ENCODE data around the gene OTOP1. TPM values are rescaled to one million over a fixed set of nuclear protein-coding genes. Genes with fewer than 3 reads are reported as not detected.
A peak's percentile ranks its signal among the peaks of the same experiment; 100 is the strongest.
"Not testable (repeated sequence)": the region's sequence is repeated elsewhere in the genome, so short reads cannot be mapped to it uniquely, and the experiment has no call there.

Gene OTOP1
- total RNA-seq, 1 experiment from 2014 or later = not detected

DNA sequence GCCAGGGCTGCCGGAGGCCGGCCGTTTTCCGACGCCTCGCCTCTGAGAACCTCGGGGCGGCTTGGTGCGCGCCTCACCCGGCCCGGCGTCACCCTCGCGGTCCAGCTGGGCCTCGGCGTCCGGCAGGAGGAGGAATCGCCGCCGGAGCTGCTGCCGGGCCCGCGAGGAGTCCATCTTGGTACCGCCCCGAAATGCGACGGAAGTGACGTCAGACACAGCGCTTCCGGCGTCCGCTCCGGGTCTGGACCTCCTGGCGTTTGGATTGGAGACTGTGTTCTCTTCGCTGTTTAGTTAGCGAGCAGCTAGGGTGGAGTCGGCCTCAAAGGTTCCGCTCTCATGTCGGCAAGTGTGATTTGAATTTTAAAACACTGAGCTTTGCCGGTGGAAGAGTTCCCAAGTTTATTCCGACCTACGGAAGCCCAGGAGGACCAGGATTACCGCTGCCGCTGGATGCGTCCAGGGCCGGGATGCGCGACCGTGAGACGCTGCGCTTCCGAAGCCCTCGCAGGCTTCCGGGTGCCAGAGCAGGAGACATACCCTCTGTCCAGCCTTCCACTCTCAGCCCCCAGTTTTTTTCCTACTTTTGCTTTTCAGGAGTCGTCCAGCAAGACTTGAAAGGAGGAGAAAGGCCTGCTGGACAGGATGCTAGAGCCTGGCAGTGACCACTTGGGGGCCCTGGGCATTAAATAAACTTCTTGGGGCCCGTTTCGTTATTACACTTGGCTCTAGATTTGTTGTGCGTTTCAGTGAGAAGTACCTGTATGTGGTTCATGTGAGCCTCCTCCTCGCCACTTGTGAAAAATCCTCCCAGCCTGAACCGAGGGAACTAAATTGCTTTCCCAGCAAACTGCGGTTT lies 21.5 kb upstream of the OTOP1 start, which contains the start of gene TMEM128:
TSS of gene TMEM128 (minus strand) at position 195 of the 856 bp plus-strand sequence. CDS start at position 174, 21 bp downstream.
- H3K9me3 ChIP-seq = no peaks in the 10 kb centered on the region
- DNase-seq = peak; percentile 88
- H3K36me3 ChIP-seq = peaks cover 9% of the 10 kb centered on the region
- H3K27me3 ChIP-seq = no peaks in the 10 kb centered on the region
- peak within 1 kb of the TSS; percentile 90 for H3K4me3 ChIP-seq

DNA sequence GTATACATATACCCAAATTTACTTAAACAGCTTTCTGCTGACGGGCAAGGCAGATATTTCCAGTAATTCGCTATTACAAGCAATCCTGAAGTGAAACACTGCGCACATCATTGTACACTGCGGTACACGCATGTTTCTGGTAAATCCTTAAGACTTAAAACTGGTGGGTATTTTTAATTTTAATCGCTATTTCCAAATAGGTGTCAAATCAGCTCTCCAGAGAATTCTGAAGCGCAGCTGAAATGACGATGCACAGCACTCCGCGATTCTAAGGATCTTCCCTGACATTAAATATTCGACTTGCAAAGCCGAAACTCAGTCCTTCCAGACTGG lies 20.9 kb upstream of the OTOP1 start:
- Histone ChIP-seq H3K36me3 (peaks cover 9% of the 10 kb centered on the region), H3K27me3 (no peaks in the 10 kb centered on the region), H3K9me3 (no peaks in the 10 kb centered on the region), H3K4me3 (peak overlapping the region; percentile 90)
- DNase-seq = no peak

DNA sequence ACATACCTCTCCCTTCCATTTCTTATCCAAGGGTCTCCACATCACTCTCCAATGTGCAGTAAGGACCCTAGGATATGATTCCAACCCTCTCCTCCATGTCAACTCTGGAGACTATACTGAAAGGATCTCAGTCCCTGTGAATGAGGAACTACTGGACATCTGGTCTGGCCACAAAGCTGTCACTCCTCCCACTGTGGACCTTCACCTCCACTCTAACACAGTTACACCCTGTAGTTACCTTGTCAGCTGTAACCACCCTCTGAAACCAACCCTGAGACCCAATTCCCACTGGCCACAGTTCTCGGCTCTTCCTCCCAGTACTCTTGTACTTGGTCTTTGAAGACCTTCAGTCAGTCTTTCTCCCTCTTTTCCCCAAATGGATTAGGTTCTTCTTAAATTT lies 18.4 kb upstream of the OTOP1 start:
- peaks cover 11% of the 10 kb centered on the region for H3K36me3 ChIP-seq

DNA sequence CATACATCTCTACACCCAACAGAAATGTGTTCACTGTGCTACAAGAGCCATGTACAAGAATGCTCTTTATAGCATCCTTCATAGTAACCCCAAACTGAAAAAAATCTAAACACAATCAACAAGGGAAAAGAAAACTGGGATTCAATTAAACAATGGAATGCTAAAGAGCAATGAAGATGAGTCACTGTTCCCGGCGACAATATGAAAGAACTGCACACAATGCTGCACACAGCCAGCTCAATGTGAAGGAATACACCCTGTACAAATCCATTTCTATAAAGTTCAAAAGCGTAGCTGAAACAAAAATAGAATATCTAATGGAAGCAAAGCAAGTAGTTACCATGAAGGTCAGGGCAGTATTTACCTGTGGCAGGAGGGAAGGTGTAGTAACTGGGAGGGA lies 12.8 kb upstream of the OTOP1 start:
- not testable (repeated sequence) for H3K4me3 ChIP-seq, DNase-seq, H3K27me3 ChIP-seq, H3K36me3 ChIP-seq, H3K9me3 ChIP-seq

More for the DNA sequence above, 18.4 kb upstream of the OTOP1 start:
- no peaks in the 10 kb centered on the region for H3K9me3 ChIP-seq
- no peak overlapping the region for H3K4me3 ChIP-seq
- DNase-seq = no peak
- no peaks in the 10 kb centered on the region for H3K27me3 ChIP-seq

DNA sequence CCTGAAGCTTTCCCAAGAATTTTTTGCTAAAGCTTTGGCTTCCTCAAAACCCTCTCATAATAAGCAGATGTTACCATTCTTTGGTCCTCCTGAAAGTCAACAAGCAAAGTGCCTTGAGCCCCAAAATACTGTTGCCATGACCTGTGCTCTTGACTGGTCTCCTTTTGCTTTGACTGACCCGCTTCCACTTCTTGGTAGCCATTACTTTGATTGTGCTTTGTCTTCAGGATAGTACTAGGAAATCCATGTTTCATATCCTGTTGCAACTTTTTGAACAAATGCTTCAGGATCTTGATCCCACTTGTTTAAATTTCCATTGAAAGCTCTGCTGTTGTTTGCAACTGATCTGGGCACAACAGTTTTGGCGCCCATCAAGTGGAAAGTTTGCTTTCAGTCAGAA lies 6.9 kb upstream of the OTOP1 start:
- H3K9me3 ChIP-seq = no peaks in the 10 kb centered on the region
- no peak overlapping the region for H3K4me3 ChIP-seq
- no peaks in the 10 kb centered on the region for H3K27me3 ChIP-seq
- H3K36me3 ChIP-seq = no peaks in the 10 kb centered on the region
- no peak for DNase-seq

DNA sequence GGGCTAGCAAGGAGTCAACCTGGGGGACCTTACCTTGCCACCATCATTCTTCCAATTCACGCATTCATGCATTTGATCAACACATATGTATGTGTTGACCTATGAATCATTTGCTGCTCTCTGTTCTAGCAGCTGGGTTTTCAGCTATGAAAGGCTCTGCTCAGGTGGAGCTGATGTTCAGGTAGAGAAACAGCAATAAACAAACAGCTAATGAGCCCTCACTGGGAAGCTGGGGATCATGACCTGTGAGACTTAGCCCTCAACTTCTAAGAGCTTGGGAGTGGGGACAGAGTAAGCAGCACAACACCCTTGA lies 1.6 kb upstream of the OTOP1 start:
- Histone ChIP-seq H3K9me3 (no peaks in the 10 kb centered on the region), H3K27me3 (no peaks in the 10 kb centered on the region), H3K36me3 (no peaks in the 10 kb centered on the region), H3K4me3 (no peak overlapping the region)
- DNase-seq = no peak

DNA sequence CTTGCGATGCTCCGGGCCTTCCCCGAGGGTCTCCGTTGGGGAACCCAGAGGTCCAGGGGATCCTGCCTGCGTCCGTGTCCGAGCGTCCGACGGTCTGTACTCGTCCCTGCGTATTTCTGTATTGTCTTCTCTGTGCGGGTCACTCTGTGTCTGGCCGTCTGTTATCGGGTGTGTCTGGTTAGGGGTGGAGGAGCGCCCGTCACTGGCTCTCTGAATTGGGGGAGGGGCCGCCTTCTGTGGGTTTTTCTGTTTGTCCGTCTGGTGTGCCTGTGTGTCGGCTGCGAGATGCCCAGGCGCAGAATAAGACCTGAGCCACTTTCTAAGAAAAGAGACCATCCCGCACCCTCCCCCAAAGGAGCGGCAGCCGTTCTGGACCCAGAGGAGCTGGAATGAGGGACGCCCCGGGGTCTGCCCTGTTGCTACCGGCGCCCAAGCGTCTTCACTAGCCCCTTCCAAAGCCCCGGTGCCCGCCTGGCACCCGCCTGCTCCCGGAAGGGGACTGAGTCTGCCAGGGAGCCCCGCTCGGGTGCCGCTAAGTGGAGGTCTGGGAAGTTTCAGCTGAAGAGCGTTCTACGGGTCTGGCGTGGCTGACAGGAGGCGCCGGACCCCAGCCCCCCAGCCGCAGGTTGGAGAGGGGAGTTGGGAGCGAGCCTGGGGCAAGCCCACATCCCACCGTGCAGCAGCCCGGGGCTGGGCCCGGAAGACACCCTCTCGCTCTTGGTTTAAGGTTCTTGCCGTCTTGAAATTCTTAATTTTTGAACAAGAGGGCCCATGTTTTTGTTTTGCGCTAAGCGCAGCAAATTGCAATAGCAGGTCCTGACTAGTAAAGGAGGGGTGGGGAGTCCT lies 1.0 kb upstream of the OTOP1 start:
- no peaks in the 10 kb centered on the region for H3K9me3 ChIP-seq
- no peak for DNase-seq
- H3K4me3 ChIP-seq = no peak overlapping the region
- H3K36me3 ChIP-seq = no peaks in the 10 kb centered on the region
- H3K27me3 ChIP-seq = no peaks in the 10 kb centered on the region

DNA sequence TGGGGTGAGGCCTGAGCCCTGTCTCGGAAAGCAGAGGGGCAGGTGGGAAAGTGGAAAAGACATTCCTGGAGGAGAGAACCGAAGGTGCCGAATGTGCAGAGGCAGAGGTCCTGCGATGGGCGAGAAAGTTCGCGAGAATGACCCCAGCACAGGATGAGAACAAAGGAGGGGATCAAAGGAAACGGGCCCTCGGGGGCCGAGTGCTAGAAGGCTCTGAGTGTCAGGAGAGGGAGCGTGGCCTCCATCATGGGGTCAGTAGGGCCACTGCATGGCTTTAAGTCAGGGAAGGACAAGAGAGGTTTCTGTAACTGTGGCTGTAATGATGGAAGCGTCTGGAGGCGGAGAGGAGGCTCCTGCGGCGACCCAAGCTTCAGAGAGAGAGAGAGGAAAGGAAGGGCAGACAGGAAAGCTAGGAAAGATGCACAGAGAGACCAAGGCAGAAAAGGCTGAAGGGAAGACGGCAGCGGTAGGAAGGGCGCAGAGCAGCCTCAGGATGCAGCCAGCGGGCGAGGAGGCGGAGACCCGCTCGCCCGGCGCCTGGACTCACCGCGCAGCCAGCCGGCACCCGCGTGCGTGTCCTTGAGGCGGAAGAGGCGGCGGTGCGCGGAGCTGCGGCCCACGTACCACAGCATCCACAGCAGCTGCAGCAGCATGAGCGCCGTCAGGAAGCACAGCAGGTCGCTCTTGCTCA lies 669 bp downstream of the OTOP1 start:
- Histone ChIP-seq H3K36me3 (no peaks in the 10 kb centered on the region), H3K27me3 (no peaks in the 10 kb centered on the region), H3K9me3 (no peaks in the 10 kb centered on the region), H3K4me3 (no peak overlapping the region)
- DNase-seq = no peak

DNA sequence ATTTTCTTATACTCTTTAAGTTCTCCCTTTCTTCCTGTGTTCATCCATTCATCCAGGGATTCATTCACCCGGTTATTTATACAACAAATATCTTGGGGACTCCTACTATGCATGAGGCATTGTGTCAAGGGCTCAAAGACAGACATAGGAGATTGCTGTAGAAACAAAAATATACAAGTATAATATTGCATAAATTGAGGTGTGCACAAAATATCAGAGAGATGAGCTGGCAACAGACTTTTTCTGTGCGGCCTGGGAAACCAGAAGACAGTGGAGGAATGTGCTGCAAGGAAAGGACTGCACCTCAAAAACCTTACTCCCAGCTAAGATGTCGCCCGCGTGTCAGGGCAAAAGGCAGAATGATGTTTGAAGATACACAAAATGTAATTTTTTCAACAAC lies 9.6 kb downstream of the OTOP1 start:
- Histone ChIP-seq H3K4me3 (no peak overlapping the region), H3K9me3 (no peaks in the 10 kb centered on the region), H3K27me3 (no peaks in the 10 kb centered on the region), H3K36me3 (no peaks in the 10 kb centered on the region)
- DNase-seq = no peak

DNA sequence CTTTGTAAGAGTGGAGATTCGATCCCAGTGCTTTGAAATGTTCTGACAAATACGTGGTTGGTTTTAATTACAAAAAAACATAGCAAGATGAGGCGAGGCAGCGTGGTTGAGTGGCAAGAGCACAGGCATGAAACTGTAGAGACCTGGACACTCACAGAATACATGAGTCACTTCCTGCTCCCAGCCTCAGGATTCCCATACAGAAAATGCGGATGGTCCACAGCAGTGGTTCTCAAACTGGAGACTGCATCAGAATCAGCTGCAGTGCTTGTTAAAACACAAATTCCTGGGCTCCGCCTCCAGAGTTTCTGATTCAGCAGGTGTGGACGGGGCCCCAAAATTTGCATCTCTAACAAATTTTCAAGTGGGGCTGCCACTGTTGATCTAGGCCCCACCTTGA lies 10.1 kb downstream of the OTOP1 start:
- Histone ChIP-seq H3K36me3 (no peaks in the 10 kb centered on the region), H3K9me3 (no peaks in the 10 kb centered on the region), H3K4me3 (no peak overlapping the region), H3K27me3 (no peaks in the 10 kb centered on the region)
- DNase-seq = peak; percentile 42

DNA sequence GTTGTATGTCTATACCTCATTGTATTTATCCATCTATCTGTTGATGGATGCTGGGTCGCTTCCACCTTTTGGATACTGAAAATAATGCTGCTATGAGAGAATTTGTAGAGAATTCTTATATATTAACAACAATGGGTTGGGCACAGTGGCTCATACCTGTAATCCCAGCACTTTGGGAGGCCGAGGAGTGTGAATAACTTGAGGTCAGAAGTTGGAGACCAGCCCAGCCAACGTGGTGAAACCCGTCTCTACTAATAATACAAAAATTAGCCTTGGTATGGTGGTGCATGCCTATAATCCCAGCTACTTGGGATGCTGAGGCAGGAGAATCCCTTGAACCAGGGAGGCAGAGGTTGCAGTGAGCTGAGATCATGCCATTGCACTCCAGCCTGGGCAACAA lies 13.1 kb downstream of the OTOP1 start:
- H3K9me3 ChIP-seq, H3K27me3 ChIP-seq, H3K4me3 ChIP-seq, H3K36me3 ChIP-seq, DNase-seq: not testable (repeated sequence)

DNA sequence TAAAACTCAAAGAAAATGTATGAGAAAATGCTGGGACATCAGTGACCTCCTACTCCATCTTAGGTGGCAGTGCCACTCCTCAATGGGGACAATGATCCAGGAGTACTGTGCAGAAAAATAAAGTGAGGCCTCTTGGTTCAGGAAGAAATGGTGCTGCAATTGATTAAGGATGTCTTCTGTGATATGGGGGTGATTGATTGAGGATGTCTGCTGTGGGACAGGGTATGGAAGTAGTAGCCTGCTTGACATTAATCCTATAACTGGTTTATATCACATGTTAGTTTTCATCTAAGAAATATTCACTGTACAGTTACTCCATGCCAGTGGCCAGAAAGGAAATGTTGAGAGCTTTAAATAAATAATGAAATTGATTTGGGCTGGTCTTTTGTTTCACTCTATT lies 20.5 kb downstream of the OTOP1 start:
- Histone ChIP-seq H3K36me3 (no peaks in the 10 kb centered on the region), H3K9me3 (no peaks in the 10 kb centered on the region), H3K27me3 (peaks cover 2% of the 10 kb centered on the region; the same call in 1 of the 2 replicates), H3K4me3 (no peak overlapping the region)
- no peak for DNase-seq

DNA sequence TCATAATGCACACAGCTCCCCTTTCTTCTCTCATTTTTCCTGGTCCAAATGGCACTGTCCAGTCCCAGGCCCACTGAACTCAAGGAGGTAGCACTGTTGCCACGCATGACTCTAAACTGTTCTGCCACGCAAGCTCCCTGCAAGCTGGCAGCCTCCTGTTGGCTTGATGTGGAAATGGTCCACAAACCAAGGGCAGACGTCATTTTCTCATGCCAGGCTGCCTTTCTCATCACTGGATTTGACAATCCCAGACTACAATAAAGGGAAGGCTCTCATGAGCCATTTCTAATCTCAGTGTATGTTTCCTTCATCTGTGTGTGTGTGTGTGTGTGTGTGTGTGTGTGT lies 22.4 kb downstream of the OTOP1 start:
- DNase-seq = no peak
- H3K9me3 ChIP-seq = no peaks in the 10 kb centered on the region
- peaks cover 2% of the 10 kb centered on the region; the same call in 1 of the 2 replicates for H3K27me3 ChIP-seq
- H3K4me3 ChIP-seq = no peak overlapping the region
- H3K36me3 ChIP-seq = no peaks in the 10 kb centered on the region

DNA sequence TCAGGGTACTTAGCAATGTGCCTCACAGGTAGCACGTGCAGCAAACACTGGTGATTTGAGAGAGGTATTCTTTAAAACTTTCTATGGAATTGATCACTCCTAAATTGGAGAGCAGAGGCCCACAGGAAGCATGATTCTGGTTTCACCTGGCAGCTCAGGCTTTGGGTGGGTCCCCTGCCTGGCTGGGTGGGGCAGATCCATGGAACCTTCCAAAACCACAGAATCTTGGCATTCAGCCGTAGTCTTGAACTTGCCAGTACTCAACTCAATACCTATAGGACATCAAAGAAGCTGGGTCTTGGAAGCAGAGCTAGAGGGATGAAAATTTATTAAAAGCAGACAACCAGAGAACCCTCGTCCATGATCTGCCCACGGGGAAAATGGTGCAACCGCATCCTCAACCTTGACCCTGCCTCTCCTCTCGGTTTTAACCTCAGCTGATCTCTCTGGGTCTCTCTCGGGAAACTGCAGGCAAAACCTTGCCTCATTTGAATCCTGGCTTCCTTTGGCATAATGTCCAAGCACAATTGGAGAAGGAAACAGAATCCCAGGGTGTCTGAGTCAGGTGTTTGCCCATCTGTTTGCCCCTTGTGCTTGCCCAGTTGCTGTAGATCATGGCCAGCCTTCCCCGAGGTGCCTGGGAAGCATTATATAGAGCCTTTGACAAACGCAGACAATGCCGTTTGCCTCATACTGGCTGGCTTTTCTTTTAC lies 22.9 kb downstream of the OTOP1 start:
- no peaks in the 10 kb centered on the region for H3K9me3 ChIP-seq
- H3K4me3 ChIP-seq = no peak overlapping the region
- peaks cover 2% of the 10 kb centered on the region; the same call in 1 of the 2 replicates for H3K27me3 ChIP-seq
- no peaks in the 10 kb centered on the region for H3K36me3 ChIP-seq
- DNase-seq = no peak

DNA sequence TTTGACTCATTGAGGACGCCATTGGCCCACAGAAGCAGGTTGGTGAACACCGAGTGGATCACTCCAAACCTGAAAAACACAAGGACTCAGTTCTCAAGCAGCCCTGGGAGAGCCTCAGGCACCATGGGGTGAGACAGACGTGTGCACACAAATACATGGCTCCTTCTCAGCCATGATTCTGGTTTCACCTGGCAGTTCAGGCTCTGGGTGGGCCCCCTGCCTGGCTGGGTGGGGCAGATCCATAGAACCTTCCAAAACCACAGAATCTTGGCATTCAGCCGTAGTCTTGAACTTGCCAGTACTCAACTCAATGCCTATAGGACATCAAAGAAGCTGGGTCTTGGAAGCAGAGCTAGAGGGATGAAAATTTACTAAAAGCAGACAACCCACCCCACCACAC lies 24.2 kb downstream of the OTOP1 start:
- no peak for DNase-seq
- Histone ChIP-seq H3K9me3 (no peaks in the 10 kb centered on the region), H3K27me3 (no peaks in the 10 kb centered on the region), H3K4me3 (no peak overlapping the region), H3K36me3 (no peaks in the 10 kb centered on the region)

DNA sequence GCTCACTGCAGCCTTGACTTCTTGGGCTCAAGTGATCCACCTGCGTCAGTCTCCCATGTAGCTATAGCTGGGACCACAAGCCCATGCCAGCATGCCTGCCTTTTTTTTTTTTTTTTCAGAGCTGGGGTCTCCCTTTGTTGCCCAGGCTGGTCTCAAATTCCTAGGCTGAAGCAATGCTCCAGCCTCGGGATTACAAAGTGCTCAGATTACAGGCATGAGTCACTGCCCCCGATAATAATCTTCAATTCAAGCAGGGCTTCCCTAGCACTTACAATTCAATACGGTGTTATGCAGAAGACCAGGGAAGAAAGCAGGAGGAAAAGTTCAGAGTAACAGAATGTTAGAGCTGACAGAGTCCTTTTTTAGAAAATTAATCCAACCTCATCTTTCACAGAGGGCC lies 26.1 kb downstream of the OTOP1 start:
- Histone ChIP-seq H3K27me3 (no peaks in the 10 kb centered on the region), H3K9me3 (no peaks in the 10 kb centered on the region), H3K36me3 (no peaks in the 10 kb centered on the region), H3K4me3 (no peak overlapping the region)
- no peak for DNase-seq

DNA sequence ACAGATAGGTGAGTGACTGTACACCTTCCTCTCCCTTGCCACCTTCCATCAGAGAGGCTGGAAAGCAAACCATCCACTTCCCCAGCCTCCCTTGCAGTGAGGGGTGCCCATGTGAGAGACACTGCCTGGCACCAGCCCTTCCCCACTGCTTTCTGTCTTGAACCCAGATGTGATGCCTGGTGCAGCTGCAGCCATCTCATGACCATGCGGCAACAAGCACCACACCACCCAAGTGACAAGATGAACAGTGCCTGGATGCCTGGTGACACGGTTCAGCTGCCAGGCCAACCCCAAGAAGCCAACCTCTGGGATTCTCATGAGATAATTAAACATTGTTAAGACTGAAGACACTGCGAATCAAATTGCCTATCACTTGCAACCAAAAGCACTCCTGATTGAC lies 31.4 kb downstream of the OTOP1 start:
- Histone ChIP-seq H3K9me3 (no peaks in the 10 kb centered on the region), H3K4me3 (no peak overlapping the region), H3K27me3 (no peaks in the 10 kb centered on the region), H3K36me3 (no peaks in the 10 kb centered on the region)
- DNase-seq = no peak
